DOHH2 (cell line): Measurements from ENCODE around the gene MAGEA6.
"Not testable (repeated sequence)": the region's sequence is repeated elsewhere in the genome, so short reads cannot be mapped to it uniquely, and the experiment has no call there.

Experiments
- H3F3A ChIP-seq: fragments of 200-600 bp; sonication (generic), shearing (Covaris generic); 2 replicates; pipeline ENCODE4 v1.6.0; 2016; ENCODE audit warnings: antibody characterized with exemption, mild to moderate bottlenecking; ENCODE audit not compliant: control insufficient read depth, insufficient read depth
- H3K27ac ChIP-seq: fragments of 200-600 bp; sonication (generic); 2 replicates; pipeline ENCODE4 v1.5.1; 2014; ENCODE audit warnings: low read depth, mild to moderate bottlenecking, low read length, moderate library complexity
- H3K27me3 ChIP-seq: fragments of 200-600 bp; sonication (generic); 2 replicates; pipeline ENCODE4 v1.6.1; 2014; ENCODE audit warnings: mild to moderate bottlenecking, low read length, mixed read lengths; ENCODE audit not compliant: control insufficient read depth
- H3K36me3 ChIP-seq: fragments of 200-600 bp; sonication (generic); 2 replicates; pipeline ENCODE4 v1.6.1; 2014; ENCODE audit warnings: mild to moderate bottlenecking, low read length, moderate library complexity, mixed read lengths; ENCODE audit not compliant: control insufficient read depth
- H3K4me1 ChIP-seq: fragments of 200-600 bp; sonication (generic); 2 replicates; pipeline ENCODE4 v1.6.1; 2014; ENCODE audit warnings: mild to moderate bottlenecking, low read length, mixed read lengths; ENCODE audit not compliant: control insufficient read depth
- H3K4me2 ChIP-seq: fragments of 200-600 bp; sonication (generic); 2 replicates; pipeline ENCODE4 v1.6.0; 2014; ENCODE audit warnings: mild to moderate bottlenecking, low read length, moderate library complexity
- H3K4me3 ChIP-seq: fragments of 200-600 bp; sonication (generic); 2 replicates; pipeline ENCODE4 v1.5.1; 2014; ENCODE audit warnings: mild to moderate bottlenecking, low read length, mixed read lengths
- H3K79me2 ChIP-seq: fragments of 200-600 bp; sonication (generic); 2 replicates; pipeline ENCODE4 v1.6.1; 2014; ENCODE audit warnings: mild to moderate bottlenecking, low read length, mixed read lengths; ENCODE audit not compliant: control insufficient read depth
- H3K9me2 ChIP-seq: fragments of 200-600 bp; sonication (generic); replicated peaks from 2 replicates; pipeline ENCODE4 v1.6.1; 2014; ENCODE audit warnings: mild to moderate bottlenecking, low read length, mixed read lengths; ENCODE audit not compliant: control insufficient read depth
- H3K9me3 ChIP-seq: fragments of 200-600 bp; sonication (generic); 2 replicates; pipeline ENCODE4 v1.6.1; 2014; ENCODE audit warnings: antibody characterized with exemption, low read length, mixed read lengths; ENCODE audit not compliant: control insufficient read depth, insufficient read depth
- H4K20me1 ChIP-seq: fragments of 200-600 bp; sonication (generic); 2 replicates; pipeline ENCODE4 v1.6.0; 2014; ENCODE audit warnings: low read depth, mild to moderate bottlenecking, antibody characterized with exemption, low read length, moderate library complexity; ENCODE audit not compliant: control insufficient read depth, insufficient read depth
- EZH2phosphoT487 ChIP-seq: fragments of 200-600 bp; sonication (generic); IDR thresholded peaks from 2 replicates; pipeline ENCODE4 v1.6.1; 2017; ENCODE audit warnings: borderline replicate concordance, mild to moderate bottlenecking, antibody characterized with exemption, low read length, moderate library complexity, mixed read lengths
- TF ChIP-seq, protein P1 (sequence below): fragments of 200-600 bp; sonication (generic); IDR thresholded peaks from one replicate; pipeline ENCODE4 v1.5.1; 2014; ENCODE audit warnings: antibody characterized with exemption, mild to moderate bottlenecking, low read depth, low read length; ENCODE audit not compliant: poor library complexity, severe bottlenecking

The MAGEA6 gene

DNA sequence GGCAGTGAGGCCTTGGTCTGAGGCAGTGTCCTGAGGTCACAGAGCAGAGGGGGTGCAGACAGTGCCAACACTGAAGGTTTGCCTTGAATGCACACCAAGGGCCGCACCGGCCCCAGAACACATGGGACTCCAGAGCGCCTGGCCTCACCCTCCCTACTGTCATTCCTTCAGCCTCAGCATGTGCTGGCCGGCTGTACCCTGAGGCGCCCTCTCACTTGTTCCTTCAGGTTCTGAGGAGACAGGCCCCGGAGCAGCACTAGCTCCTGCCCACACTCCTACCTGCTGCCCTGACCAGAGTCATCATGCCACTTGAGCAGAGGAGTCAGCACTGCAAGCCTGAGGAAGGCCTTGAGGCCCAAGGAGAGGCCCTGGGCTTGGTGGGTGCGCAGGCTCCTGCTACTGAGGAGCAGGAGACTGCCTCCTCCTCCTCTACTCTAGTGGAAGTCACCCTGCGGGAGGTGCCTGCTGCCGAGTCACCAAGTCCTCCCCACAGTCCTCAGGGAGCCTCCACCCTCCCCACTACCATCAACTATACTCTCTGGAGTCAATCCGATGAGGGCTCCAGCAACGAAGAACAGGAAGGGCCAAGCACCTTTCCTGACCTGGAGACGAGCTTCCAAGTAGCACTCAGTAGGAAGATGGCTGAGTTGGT is 33.5 kb downstream of the MAGEA6 start:
- Histone ChIP-seq H3K4me3 (no peak overlapping the region), H3K27ac (no peak overlapping the region), H3K4me1 (no peaks in the 10 kb centered on the region), H3K27me3 (no peaks in the 10 kb centered on the region), H3K9me2 (no peaks in the 10 kb centered on the region), H3K79me2 (no peaks in the 10 kb centered on the region), H3K4me2 (no peak overlapping the region), H3K9me3 (no peaks in the 10 kb centered on the region), H4K20me1 (no peaks in the 10 kb centered on the region), H3F3A (no peaks in the 10 kb centered on the region), H3K36me3 (no peaks in the 10 kb centered on the region)
- TF ChIP-seq EZH2phosphoT487, result no peak
- TF ChIP-seq, protein P1, sequence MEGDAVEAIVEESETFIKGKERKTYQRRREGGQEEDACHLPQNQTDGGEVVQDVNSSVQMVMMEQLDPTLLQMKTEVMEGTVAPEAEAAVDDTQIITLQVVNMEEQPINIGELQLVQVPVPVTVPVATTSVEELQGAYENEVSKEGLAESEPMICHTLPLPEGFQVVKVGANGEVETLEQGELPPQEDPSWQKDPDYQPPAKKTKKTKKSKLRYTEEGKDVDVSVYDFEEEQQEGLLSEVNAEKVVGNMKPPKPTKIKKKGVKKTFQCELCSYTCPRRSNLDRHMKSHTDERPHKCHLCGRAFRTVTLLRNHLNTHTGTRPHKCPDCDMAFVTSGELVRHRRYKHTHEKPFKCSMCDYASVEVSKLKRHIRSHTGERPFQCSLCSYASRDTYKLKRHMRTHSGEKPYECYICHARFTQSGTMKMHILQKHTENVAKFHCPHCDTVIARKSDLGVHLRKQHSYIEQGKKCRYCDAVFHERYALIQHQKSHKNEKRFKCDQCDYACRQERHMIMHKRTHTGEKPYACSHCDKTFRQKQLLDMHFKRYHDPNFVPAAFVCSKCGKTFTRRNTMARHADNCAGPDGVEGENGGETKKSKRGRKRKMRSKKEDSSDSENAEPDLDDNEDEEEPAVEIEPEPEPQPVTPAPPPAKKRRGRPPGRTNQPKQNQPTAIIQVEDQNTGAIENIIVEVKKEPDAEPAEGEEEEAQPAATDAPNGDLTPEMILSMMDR, result no peak

DNA sequence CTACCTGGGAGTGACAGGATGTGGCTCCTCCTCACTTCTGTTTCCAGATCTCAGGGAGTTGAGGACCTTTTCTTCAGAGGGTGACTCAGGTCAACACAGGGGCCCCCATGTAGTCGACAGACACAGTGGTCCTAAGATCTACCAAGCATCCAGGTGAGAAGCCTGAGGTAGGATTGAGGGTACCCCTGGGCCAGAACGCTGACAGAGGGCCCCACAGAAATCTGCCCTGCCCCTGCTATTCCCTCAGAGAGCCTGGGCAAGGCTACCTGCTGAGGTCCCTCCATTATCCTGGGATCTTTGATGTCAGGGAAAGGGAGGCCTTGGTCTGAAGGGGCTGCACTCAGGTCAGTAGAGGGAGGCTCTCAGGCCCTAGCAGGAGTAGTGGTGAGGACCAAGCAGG is 34.4 kb downstream of the MAGEA6 start:
- Histone ChIP-seq H3K79me2 (no peaks in the 10 kb centered on the region), H3K4me1 (no peaks in the 10 kb centered on the region), H3K4me3 (no peak overlapping the region), H3F3A (no peaks in the 10 kb centered on the region), H3K9me2 (no peaks in the 10 kb centered on the region), H3K9me3 (no peaks in the 10 kb centered on the region), H3K4me2 (no peak overlapping the region), H3K36me3 (no peaks in the 10 kb centered on the region), H3K27me3 (no peaks in the 10 kb centered on the region), H4K20me1 (no peaks in the 10 kb centered on the region), H3K27ac (no peak overlapping the region)
- TF ChIP-seq, protein P1, result no peak
- no peak for TF ChIP-seq EZH2phosphoT487

DNA sequence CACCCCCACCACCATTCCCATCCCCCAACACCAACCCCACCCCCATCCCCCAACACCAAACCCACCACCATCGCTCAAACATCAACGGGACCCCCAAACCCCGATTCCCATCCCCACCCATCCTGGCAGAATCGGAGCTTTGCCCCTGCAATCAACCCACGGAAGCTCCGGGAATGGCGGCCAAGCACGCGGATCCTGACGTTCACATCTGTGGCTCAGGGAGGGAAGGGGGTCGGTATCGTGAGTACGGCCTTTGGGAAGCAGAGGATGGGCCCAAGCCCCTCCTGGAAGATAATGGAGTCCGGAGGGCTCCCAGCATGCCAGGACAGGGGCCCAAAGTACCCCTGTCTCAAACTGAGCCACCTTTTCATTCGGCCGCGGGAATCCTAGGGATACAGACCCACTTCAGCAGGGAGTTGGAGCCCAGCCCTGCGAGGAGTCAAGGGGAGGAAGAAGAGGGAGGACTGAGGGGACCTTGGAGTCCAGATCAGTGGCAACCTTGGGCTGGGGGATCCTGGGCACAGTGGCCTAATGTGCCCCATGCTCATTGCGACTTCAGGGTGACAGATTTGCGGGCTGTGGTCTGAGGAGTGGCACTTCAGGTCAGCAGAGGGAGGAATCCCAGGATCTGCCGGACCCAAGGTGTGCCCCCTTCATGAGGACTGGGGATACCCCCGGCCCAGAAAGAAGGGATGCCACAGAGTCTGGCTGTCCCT is 35.2 kb downstream of the MAGEA6 start:
- not testable (repeated sequence) for H3K27me3 ChIP-seq, H3K9me2 ChIP-seq, H3K4me3 ChIP-seq, H3K27ac ChIP-seq, H3F3A ChIP-seq, H3K4me1 ChIP-seq, H3K79me2 ChIP-seq, H3K36me3 ChIP-seq, H4K20me1 ChIP-seq, H3K9me3 ChIP-seq, H3K4me2 ChIP-seq

DNA sequence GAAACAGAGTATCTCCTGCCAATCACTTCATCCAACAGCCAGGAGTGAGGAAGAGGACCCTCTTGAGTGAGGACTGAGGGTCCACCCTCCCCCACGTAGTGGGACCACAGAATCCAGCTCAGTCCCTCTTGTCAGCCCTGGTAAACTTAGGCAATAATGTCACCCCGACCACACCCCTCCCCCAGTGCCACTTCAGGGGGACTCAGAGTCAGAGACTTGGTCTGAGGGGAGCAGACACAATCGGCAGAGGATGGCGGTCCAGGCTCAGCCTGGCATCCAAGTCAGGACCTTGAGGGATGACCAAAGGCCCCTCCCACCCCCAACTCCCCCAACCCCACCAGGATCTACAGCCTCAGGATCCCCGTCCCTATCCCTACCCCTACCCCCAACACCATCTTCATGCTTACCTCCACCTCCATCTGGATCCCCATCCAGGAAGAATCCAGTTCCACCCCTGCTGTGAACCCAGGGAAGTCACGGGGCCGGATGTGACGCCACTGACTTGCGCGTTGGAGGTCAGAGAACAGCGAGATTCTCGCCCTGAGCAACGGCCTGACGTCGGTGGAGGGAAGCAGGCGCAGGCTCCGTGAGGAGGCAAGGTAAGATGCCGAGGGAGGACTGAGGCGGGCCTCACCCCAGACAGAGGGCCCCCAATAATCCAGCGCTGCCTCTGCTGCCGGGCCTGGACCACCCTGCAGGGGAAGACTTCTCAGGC is 36.1 kb downstream of the MAGEA6 start, which contains the start of the genes CSAG1 and MAGEA12:
TSS of gene CSAG1 (minus strand) at position 461 of the 715 bp plus-strand sequence. CDS start 1,261 bp downstream, outside the sequence.
TSS of gene MAGEA12 (plus strand) at position 497 of the 715 bp plus-strand sequence. CDS start 2,405 bp downstream, outside the sequence.
- Histone ChIP-seq H3K36me3 (no peaks in the 10 kb centered on the region), H3K9me3 (no peaks in the 10 kb centered on the region), H3K4me1 (no peaks in the 10 kb centered on the region), H3K4me3 (no peak within 1 kb of the TSS), H3K79me2 (no peaks in the 10 kb centered on the region), H3F3A (no peaks in the 10 kb centered on the region), H3K27me3 (no peaks in the 10 kb centered on the region), H3K9me2 (no peaks in the 10 kb centered on the region), H3K4me2 (no peak within 1 kb of the TSS), H3K27ac (no peak within 1 kb of the TSS), H4K20me1 (no peaks in the 10 kb centered on the region)
- TF ChIP-seq, protein P1, result no peak
- TF ChIP-seq EZH2phosphoT487, result no peak
